ENCODE measurements around the gene GALNT4. TPM values are rescaled to one million over a fixed set of nuclear protein-coding genes. Genes with fewer than 3 reads are reported as not detected.

The GALNT4 gene
- total RNA-seq, 1 experiment from 2014 or later, result 7.2 TPM

- intact Hi-C loops (cut with micrococcal nuclease; ENCODE audit: unreplicated experiment), result no loop called here
- ChIA-PET POLR2A (no interaction called here), CTCF (no interaction called here)
- peaks cover 39% of the 10 kb centered on the region for H3K4me1 Mint-ChIP-seq (ENCODE audit: low read depth, unreplicated experiment)
- Histone ChIP-seq H3K36me3 (ENCODE audit: control insufficient read depth, insufficient read depth, low read length) (no peaks in the 10 kb centered on the region), H3K4me3 (ENCODE audit: low read depth, low read length) (no peak overlapping the region), H3K4me1 (peaks cover 37% of the 10 kb centered on the region), H3K9me3 (no peaks in the 10 kb centered on the region), H3K27me3 (replicated peaks; ENCODE audit: control insufficient read depth, insufficient read depth, low read length) (no peaks in the 10 kb centered on the region)
- H3K27ac Mint-ChIP-seq (ENCODE audit: unreplicated experiment), result peak overlapping the region; percentile 58
- no peaks in the 10 kb centered on the region for H3K27me3 Mint-ChIP-seq (ENCODE audit: insufficient read depth, unreplicated experiment)
- no peak overlapping the region for H3K4me3 Mint-ChIP-seq (ENCODE audit: unreplicated experiment)
- no TSS peak for BruUV-seq (replicated peaks)
- DNase-seq, result no peak
- no peak for TF ChIP-seq CTCF (IDR thresholded peaks at IDR 0.05; ENCODE audit: insufficient read depth in 1 of 2, low read depth in 1 of 2, low read length in 1 of 2, severe bottlenecking in 1 of 2, unreplicated experiment in 1 of 2)
- no peaks in the 10 kb centered on the region for H3K36me3 Mint-ChIP-seq (ENCODE audit: insufficient read depth, unreplicated experiment)
- peaks cover 7% of the 10 kb centered on the region for H3K9me3 Mint-ChIP-seq (ENCODE audit: unreplicated experiment)
Observed at GRCh38 chr12:89566615-89567014, 42.0 kb upstream of the GALNT4 start.

- intact Hi-C loops (cut with micrococcal nuclease; ENCODE audit: unreplicated experiment), result no loop called here
- Histone ChIP-seq H3K36me3 (ENCODE audit: control insufficient read depth, insufficient read depth, low read length) (no peaks in the 10 kb centered on the region), H3K4me3 (ENCODE audit: low read depth, low read length) (no peak overlapping the region), H3K27me3 (replicated peaks; ENCODE audit: control insufficient read depth, insufficient read depth, low read length) (no peaks in the 10 kb centered on the region), H3K9me3 (no peaks in the 10 kb centered on the region), H3K4me1 (peaks cover 37% of the 10 kb centered on the region)
- H3K36me3 Mint-ChIP-seq (ENCODE audit: insufficient read depth, unreplicated experiment), result no peaks in the 10 kb centered on the region
- peaks cover 35% of the 10 kb centered on the region for H3K4me1 Mint-ChIP-seq (ENCODE audit: low read depth, unreplicated experiment)
- DNase-seq, result no peak
- CTCF ChIA-PET, result no interaction called here
- BruUV-seq (replicated peaks), result no TSS peak
- POLR2A ChIA-PET, result no interaction called here
- peaks cover 7% of the 10 kb centered on the region for H3K9me3 Mint-ChIP-seq (ENCODE audit: unreplicated experiment)
- H3K27ac Mint-ChIP-seq (ENCODE audit: unreplicated experiment), result no peak overlapping the region
- no peaks in the 10 kb centered on the region for H3K27me3 Mint-ChIP-seq (ENCODE audit: insufficient read depth, unreplicated experiment)
- H3K4me3 Mint-ChIP-seq (ENCODE audit: unreplicated experiment), result no peak overlapping the region
- TF ChIP-seq CTCF (IDR thresholded peaks at IDR 0.05; ENCODE audit: insufficient read depth in 1 of 2, low read depth in 1 of 2, low read length in 1 of 2, severe bottlenecking in 1 of 2, unreplicated experiment in 1 of 2), result no peak
Observed at GRCh38 chr12:89565002-89565401, 40.4 kb upstream of the GALNT4 start.

- no peak for TF ChIP-seq CTCF (IDR thresholded peaks at IDR 0.05; ENCODE audit: insufficient read depth in 1 of 2, low read depth in 1 of 2, low read length in 1 of 2, severe bottlenecking in 1 of 2, unreplicated experiment in 1 of 2)
- intact Hi-C loops (cut with micrococcal nuclease; ENCODE audit: unreplicated experiment), result no loop called here
- BruUV-seq (replicated peaks), result no TSS peak
- Mint-ChIP-seq H3K27ac (ENCODE audit: unreplicated experiment) (no peak overlapping the region), H3K4me1 (ENCODE audit: low read depth, unreplicated experiment) (no peaks in the 10 kb centered on the region), H3K4me3 (ENCODE audit: unreplicated experiment) (no peak overlapping the region), H3K27me3 (ENCODE audit: insufficient read depth, unreplicated experiment) (no peaks in the 10 kb centered on the region), H3K9me3 (ENCODE audit: unreplicated experiment) (no peaks in the 10 kb centered on the region), H3K36me3 (ENCODE audit: insufficient read depth, unreplicated experiment) (no peaks in the 10 kb centered on the region)
- H3K4me1 ChIP-seq, result peaks cover 5% of the 10 kb centered on the region
- H3K4me3 ChIP-seq (ENCODE audit: low read depth, low read length), result no peak overlapping the region
- CTCF ChIA-PET, result no interaction called here
- H3K27me3 ChIP-seq (replicated peaks; ENCODE audit: control insufficient read depth, insufficient read depth, low read length), result no peaks in the 10 kb centered on the region
- H3K9me3 ChIP-seq, result no peaks in the 10 kb centered on the region
- no peaks in the 10 kb centered on the region for H3K36me3 ChIP-seq (ENCODE audit: control insufficient read depth, insufficient read depth, low read length)
- POLR2A ChIA-PET, result no interaction called here
- DNase-seq, result no peak
Observed at GRCh38 chr12:89559753-89560152, 35.2 kb upstream of the GALNT4 start.
